HG03460 (cell line): ENCODE results near the gene STRBP.

Experiments
- ATAC-seq: cut with Tn5 transposase; IDR thresholded peaks from one replicate; pipeline ENCODE4 v1.9.1; 2021; ENCODE audit not compliant: unreplicated experiment

STRBP gene

DNA sequence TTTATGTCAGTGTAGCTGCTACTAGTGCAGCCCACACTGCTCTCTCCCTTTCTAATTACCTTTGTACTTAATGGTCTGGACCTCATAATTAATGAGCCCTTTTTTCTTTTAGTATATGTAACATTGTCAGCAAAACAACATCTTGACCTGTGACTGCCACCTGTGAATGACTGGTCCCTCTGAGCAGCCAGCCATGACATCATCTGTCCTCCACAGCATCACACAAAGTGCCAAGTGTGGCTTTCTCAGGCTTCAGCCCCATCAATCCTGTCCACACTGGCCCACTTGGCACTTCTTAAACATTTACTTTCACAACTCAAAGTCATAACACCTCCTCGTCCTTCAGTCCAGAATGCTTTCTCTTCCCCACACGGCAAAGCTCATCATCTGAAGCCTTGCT is 130.2 kb downstream of the STRBP start:
- no peak for ATAC-seq

DNA sequence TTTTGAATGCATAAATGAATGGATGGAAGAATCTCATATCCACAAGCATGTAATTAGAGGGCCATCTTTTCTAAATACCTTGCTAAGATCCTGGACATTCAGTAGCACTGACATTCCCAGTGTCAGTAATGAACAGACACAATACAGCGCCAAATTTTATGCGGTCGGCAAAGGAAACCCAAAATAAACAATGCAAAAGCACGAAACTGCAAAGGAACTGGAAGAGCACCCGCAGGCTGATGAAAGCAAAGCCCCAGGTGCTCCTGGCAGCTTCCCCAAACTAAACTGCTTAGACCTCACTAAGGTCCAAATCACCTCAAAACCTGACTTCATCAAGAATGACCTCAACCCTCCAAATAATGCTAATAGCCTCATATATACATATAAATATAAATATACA is 133.0 kb downstream of the STRBP start:
- no peak for ATAC-seq

DNA sequence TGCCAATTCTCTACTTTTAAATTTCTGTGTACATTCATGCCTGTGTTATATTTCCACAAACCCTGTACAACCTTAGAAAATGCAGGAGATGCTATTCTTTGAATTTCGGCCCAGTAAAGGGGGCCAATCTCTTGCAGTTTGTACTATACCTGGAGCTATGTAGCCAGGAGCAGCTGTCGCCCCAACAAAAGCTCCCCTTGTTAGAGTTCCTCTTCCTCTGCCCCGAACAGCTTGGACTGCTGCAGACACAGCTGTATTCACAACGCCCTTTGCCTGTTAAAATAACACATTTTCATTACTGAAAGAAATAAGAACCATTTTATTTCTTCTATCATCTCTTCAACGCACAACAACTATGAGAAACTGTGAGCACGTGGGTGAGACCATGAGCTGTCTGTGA is 135.7 kb downstream of the STRBP start:
- no peak for ATAC-seq

DNA sequence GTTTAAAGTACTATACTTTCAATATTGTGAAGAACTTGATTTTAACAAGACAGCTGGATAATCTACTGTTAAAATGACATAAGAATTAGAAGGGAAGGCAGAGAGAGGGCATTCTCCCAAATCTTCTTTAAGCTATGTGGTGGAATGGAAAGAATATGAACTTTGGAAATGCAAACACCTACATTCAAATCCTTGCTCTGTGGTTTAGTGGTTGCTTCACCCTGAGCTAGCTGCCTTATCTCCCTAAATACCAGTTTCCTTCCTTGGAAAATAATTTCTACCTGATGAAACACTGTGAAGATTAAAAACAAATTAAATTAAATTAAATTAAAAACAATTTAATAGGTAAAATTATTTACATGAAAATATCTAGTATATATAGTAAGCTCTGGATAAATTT is 136.4 kb downstream of the STRBP start:
- ATAC-seq: no peak

DNA sequence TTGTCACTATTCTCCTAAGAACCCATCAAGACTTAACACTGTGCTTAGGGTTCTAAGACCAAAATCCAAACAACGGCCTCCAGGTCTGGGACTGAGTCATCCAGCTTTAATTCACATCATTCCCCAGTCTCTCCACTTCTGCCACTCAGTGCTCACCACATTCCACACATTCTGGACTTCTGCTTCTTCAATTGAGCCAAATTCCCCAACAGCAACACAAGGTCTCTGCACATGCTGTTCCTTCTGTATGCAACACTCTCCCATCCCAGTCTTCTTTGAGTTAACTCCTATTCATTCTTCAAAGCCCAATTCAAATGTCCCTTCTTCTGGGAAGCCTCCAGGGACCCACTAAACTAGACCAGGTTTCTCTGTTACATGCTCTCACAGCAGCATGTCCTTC is 137.1 kb downstream of the STRBP start:
- ATAC-seq: no peak

DNA sequence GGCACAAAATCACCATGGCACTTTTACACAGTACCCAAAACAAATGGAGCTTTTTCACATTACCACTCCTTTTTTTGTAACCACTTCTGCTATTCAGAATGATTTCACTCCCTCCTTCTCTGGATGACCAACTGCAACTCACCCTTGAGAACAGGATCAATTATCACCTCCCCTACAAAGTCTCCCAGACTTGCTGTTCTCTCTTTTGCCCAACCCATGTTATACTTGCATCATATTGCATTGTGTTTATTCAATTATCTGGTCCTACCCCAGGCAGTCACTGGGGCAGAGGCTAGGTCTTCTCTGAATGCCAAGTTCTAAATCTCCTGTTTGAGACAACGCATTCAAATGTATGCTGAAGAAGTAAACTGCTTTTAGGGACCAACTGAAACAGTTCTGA is 139.0 kb downstream of the STRBP start:
- ATAC-seq: no peak

DNA sequence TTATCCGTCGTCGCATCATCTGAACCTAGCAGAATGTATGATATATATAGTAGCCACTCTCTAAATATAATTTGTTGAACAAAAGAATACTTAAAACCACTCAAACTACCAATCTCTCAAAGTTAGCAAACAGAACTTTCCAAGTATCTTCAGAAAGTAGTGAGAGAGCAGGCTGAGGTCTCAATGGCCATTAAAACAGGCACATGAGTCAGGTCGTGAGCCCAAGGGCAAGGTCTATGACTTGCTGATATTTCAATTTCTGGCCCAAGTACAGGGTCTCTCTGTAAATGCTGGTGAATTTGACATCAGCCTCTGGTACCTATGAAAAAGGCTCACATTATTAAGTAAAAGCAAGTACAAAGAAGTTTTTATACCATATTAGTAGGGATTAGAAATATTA is 139.8 kb downstream of the STRBP start:
- ATAC-seq: no peak

DNA sequence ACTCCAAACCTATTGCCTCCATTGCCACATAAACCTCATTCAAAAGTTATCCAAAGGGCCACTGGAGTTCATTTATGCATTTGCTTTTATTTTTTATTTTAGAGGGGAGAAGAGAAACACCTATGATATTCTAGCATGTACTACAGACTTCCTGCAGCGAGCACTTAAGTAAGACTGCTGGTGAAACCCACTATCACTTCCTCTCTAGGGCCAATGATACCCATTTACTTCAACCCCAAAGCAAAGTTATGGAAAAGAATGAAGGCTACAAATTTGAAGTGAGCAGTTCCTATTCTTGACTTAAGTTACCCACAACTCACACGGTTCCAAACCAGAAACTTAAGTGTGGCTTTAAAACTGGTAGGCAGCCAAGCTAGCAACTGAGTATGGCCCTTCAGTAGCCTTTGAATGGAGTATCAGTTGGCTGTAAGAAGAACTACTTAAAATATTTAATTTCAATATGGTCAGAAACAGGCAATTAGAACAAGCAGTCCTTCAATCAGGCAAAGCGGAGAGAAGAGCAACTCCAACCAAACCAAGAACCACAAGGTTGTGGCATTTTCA is 140.8 kb downstream of the STRBP start:
- ATAC-seq: no peak

DNA sequence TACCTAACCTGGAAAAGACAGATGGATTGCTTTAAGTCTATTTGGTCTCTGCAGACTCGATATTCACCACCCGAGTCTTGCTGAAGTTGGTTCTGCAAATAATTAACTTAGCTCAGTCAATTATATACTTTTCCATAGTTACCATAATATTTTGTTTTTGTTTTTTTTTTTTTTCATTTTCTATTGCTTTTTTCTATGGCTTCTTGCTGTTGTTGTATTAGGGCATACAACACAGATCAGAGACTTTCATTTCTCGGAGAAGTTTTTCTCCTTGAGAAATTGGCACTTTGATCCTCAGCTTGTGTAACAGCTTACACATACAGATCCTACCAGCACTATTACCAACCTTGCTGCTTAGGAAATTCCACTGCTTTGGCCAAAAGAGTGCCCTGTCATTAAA is 146.9 kb downstream of the STRBP start:
- ATAC-seq: no peak

DNA sequence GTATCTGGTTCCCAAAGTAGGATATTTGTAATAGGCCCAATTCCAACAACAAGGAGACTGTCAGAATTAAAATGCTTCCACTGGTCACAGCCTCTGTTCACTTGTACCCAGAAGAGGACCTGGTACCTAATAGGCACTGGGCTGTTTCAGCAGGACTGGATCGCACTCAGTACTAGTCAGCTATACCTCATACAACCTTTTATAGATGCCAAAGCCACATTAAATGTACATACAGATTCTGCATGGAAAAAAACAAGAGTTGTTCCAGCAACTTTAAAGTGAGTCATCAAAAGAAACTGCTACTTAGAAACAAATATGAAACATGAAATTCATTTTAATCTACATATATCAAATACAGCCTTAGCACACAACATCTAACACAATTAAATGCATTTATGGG is 147.4 kb downstream of the STRBP start:
- ATAC-seq: no peak

DNA sequence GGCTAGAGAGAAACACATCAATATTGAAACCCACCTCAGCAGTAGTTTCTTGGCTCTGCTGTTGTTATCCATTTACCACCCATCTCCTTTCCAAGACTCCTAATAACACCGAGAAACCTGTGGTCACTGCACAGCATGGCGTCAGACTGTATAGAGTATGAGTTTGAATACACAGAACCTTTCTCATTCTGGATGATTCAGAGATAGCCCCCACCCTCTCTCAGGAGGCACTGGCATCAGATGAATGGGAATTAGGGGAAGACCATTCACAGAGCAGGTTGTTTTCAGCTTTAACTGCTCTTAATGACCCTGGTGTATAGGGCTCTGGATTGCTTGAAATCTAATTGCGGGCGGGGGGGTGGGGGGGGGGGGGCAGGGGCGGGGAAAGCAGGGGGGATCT is 148.3 kb downstream of the STRBP start:
- ATAC-seq: no peak

DNA sequence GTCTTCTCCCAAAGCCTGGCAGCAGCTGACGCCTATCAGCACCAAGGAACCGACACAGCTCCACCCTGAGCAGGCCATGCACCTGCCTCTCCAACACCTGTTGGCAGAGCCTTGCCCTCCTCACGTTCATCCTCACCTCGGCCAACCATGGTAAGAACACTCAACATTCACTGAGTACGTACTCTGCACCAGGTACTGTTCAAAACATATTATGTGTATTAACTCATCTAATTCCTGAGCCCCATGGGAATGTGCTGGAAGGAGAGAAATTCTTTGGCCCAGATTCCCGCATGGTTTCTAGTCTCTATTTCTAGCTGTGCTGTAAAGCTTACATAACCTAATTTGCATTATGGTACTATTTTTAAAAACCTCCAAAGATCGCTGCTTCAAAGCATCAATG is 148.8 kb downstream of the STRBP start:
- no peak for ATAC-seq

DNA sequence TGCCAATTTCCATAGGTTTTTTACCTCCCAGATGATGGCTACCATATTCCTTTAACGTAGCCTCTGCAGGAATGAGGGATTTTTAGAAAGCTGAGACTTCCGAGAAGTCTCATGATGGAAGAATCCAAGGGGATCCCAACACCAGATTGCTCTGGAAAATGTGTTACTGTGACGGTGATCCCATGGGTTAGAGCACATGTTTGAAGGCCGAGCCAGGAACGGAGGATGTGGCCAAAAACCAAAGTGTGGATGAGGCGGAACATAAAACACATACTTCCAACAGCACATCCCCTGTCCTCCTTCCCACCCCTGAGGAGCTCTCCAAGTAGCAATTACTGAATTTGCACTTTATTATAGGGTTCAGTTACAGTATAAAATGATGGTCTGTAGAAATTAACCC is 152.3 kb downstream of the STRBP start:
- ATAC-seq: no peak

DNA sequence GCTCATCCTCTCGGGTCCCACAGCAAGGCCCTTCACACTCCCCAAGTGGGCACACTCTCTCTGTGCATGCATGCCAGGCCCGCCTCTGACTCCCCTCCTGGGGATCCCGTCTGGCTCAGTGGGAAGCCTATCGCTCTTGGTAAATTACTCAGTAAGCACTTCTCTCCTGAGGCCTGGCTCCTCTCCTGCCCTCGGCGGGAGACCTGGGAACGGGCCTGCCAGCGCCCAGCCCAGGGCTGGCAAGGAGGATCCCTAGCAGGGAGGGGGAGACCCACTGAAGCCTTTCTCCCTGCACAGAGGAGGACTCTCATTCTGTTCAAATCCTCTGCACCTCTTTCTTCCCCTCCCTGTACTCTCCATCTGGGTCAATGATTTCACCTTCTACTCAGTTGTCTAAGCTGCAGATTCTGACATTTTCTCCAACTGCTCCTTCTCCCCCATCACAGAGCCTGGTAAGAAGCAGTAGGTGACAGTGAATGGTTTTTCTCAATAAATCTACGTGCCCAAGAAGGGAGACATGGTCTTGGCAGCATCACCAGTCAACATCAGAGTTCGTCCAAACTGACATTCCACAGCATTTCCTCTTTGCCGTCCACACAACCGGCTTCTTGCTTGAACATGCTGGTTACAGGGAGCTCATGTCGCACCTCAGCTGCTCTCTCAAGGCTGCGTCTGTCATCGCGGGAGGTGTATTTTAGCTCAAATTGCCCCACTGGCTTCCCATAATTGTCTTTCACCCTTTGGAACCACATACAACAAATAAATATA is 153.1 kb downstream of the STRBP start:
- ATAC-seq: no peak

DNA sequence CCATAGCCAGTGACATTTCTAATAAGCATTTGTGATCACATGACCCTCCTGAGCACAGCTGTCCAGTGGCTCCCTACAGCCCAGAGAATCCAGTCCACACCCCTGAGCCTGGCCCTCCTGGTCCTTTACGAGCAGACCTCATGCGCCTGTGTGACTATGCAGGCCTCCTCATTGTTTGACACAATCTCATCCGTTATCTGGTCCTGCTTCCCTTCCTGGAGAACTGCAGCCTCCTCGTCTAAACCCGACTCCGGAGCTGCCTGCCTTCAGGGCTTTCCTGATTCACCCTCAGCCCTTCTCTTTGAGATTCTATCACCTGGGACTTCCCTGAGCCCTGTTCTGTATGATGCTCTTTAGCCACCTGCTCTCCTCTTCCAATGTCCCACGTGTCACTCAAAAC is 155.2 kb downstream of the STRBP start:
- no peak for ATAC-seq

DNA sequence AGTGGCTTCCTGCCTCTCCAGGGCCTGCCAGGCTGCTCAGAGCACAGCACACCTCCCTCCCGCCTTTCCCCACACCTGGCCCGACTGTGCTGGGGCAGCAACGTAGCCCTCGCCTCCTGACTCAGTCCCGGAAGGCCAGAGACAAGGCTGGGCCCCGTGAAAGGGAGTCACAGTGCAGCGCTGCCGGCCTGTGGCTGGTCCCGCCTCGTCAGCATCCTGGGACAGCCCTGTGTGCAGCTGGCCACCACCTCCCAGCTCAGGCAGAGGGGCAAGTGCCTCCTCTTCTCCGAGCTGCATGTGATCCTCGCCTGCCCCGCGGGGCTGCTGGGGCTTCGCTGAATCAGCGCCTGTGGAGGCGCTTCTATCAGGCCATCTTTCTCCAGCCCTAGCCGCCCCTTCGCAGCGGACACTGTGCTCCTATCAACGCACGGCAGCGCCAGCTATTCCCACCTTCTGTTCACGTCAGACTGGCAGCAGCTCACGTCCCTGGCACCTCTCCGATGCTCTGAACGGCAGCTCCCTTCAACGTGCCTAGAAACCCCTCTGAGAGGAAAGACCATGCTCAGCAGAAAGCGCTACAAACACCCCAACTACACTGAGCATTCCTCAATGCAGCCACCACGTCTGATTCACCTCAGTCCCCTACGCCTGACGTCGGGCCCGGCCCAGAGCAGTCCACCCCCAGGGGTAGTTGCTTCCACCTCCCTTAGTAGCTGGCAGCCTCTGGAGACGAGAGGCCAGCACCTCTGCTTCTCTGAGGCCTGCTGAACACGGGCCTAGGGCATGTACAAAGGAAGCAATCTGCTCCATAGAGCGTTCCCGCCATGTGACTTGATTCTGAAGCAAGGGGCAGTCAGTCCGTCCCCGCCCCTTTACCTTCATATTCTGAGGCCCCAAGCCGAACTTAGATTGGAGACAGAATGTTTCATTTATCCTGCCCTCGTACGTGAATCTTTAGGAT is 156.1 kb downstream of the STRBP start:
- ATAC-seq: no peak

DNA sequence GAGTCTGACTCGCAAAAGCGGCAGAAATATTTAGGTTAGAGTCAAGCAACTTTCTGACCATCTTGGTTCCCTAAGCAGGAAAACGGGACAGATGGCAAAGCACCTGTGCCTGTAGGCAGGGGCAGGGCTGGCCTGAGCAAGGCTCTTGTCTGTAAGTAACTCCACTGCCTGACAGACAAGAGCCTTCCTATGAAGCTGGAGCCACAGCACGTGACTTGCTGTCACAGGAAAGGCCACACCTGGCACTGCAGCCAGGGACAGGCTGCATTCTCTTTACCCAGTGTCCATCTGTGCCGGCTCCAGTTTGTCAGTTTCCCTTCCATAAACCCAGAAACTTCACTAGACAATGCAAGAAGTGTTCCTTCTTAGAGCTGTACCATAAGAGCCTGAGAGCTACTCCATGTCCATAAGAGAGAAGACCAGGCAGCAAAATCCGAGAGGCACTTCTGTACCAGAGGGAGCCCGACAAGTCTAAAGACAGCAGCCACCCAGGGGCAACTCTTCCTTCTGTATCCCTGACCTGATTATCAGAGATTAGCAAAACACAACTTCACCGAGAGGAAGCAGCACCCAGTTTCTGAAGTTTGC is 156.9 kb downstream of the STRBP start:
- ATAC-seq: no peak

DNA sequence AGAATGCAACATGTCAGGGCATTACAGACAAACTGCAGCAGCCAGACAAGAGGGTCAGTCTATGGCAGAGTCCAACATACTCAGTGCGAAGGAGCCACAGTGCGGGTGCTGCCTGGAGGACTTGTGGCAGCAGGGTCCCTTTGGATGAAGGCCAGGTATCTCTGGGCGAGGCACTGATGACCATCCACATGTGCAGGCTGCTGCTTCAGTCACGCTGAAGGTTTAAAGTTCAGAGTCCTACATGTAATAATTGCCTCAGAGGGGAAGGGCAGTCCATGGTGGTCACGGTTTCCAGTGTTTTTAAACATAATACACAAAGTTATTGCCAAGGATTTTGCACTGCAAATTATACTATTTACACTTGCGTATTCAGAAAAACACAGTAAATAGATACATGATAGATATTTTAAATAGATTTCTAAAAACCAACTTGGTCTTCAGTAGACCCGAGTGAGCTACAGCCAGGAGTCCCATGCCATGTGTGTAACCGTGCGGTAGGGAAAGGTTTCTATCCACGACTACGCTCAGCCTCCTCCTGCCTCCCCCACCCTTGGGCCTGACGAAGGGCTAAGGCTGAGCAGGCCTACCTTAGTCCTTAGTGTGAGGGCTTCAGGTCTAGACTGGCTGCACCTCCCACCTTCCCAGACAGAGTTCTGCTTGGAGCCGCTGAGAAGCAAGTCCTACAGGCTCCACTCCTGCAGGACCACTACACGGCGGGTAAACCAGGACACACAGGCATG is 158.7 kb downstream of the STRBP start:
- no peak for ATAC-seq

DNA sequence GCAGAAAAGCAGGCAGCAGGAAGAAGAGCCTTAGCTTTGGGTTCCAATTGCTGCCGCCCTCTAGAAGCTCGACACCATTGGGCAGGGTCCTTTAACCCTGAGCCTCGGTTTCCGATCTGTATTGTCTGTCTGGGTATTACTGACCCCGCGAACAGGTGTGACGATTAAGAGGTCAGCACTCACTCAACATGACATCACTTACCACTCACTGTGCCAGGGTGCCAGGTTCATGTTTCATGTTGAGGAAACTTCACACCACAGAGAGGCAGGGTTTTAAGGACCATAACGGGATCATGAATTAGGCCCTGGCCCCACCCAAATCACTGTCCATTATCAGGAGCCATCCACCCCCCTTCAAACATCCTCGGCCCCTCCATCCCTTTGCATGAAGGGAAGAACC is 159.4 kb downstream of the STRBP start:
- ATAC-seq: no peak

DNA sequence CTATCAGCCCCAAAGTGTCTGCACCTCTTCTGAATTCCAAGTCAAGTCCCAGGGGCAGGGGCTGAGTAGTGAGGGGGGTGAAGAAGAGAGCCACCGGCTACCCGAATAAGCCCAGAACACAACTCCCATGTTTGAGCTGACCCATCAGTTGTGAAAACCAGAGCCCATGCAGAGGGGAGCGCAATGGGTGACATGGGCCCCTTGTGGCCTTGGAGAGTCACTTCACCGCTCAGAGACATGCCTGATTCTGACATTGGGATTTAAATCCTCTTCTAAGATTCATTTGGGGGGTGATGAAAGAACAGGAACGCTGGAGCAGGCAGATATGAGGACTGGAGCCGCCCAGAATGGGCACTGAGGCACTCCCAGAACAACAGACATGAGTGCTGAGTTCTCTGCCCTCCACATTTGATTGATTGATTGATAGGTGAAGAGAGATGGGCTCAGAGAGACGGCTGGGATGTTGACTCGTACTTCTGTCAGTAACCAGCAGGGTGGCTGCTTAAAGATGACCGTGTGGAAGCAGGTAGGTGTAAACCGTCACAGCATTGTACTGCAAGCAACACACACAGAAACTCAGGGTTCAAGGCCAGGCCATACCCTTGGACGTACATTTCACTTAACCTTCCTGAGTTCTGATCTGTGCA is 160.6 kb downstream of the STRBP start:
- no peak for ATAC-seq
